ENCODE data around the gene TAC3.
"Not testable (repeated sequence)": the region's sequence is repeated elsewhere in the genome, so short reads cannot be mapped to it uniquely, and the experiment has no call there.

Gene TAC3

GRCh38 chr12:56994231-56994746 is 22.0 kb downstream of the TAC3 start:
- Histone ChIP-seq H3K9ac (ENCODE audit: low read length in 2 of 2) (no peak overlapping the region), H3K4me3 (ENCODE audit: low read length in 2 of 2) (no peak overlapping the region), H3K4me1 (ENCODE audit: control insufficient read depth, insufficient read depth, low read length) (no peaks in the 10 kb centered on the region), H3K36me3 (ENCODE audit: control insufficient read depth in 2 of 2, insufficient read depth in 2 of 2, low read length in 2 of 2) (peaks cover 7 to 20% of the 10 kb centered on the region in 2 donors), H3K27me3 (ENCODE audit: control insufficient read depth in 1 of 2, insufficient read depth in 2 of 2, low read length in 2 of 2) (no peaks in the 10 kb centered on the region), H3K27ac (ENCODE audit: low read length) (no peak overlapping the region), H3K9me3 (ENCODE audit: control insufficient read depth in 2 of 2, low read length in 2 of 2) (no peaks in the 10 kb centered on the region)

GRCh38 chr12:56993346-56993745 is 23.0 kb downstream of the TAC3 start:
- H3K4me3 ChIP-seq (ENCODE audit: low read length in 2 of 2): no peak overlapping the region
- H3K27ac ChIP-seq (ENCODE audit: low read length): no peak overlapping the region
- no peaks in the 10 kb centered on the region for H3K27me3 ChIP-seq (ENCODE audit: control insufficient read depth in 1 of 2, insufficient read depth in 2 of 2, low read length in 2 of 2)
- H3K4me1 ChIP-seq (ENCODE audit: control insufficient read depth, insufficient read depth, low read length): no peaks in the 10 kb centered on the region
- H3K9ac ChIP-seq (ENCODE audit: low read length in 2 of 2): no peak overlapping the region
- H3K9me3 ChIP-seq (ENCODE audit: control insufficient read depth in 2 of 2, low read length in 2 of 2): no peaks in the 10 kb centered on the region
- H3K36me3 ChIP-seq (ENCODE audit: control insufficient read depth in 2 of 2, insufficient read depth in 2 of 2, low read length in 2 of 2): peaks cover 7 to 18% of the 10 kb centered on the region in 2 donors

- Histone ChIP-seq H3K27me3 (ENCODE audit: control insufficient read depth in 1 of 2, insufficient read depth in 2 of 2, low read length in 2 of 2) (no peaks in the 10 kb centered on the region), H3K27ac (ENCODE audit: low read length) (no peak overlapping the region), H3K9ac (ENCODE audit: low read length in 2 of 2) (no peak overlapping the region), H3K36me3 (ENCODE audit: control insufficient read depth in 2 of 2, insufficient read depth in 2 of 2, low read length in 2 of 2) (peaks cover 0 to 10% of the 10 kb centered on the region in 2 donors), H3K4me1 (ENCODE audit: control insufficient read depth, insufficient read depth, low read length) (peaks cover 4% of the 10 kb centered on the region), H3K9me3 (ENCODE audit: control insufficient read depth in 2 of 2, low read length in 2 of 2) (no peaks in the 10 kb centered on the region), H3K4me3 (ENCODE audit: low read length in 2 of 2) (no peak overlapping the region)
Observed at GRCh38 chr12:56991319-56992246, 24.7 kb downstream of the TAC3 start.

- Histone ChIP-seq H3K36me3 (ENCODE audit: control insufficient read depth in 2 of 2, insufficient read depth in 2 of 2, low read length in 2 of 2) (peaks cover 0 to 6% of the 10 kb centered on the region in 2 donors), H3K4me1 (ENCODE audit: control insufficient read depth, insufficient read depth, low read length) (peaks cover 4% of the 10 kb centered on the region), H3K27me3 (ENCODE audit: control insufficient read depth in 1 of 2, insufficient read depth in 2 of 2, low read length in 2 of 2) (no peaks in the 10 kb centered on the region), H3K27ac (ENCODE audit: low read length) (no peak overlapping the region), H3K9me3 (ENCODE audit: control insufficient read depth in 2 of 2, low read length in 2 of 2) (no peaks in the 10 kb centered on the region), H3K4me3 (ENCODE audit: low read length in 2 of 2) (no peak overlapping the region), H3K9ac (ENCODE audit: low read length in 2 of 2) (no peak overlapping the region)
Observed at GRCh38 chr12:56990648-56991318, 25.5 kb downstream of the TAC3 start.

- no peak overlapping the region for H3K4me3 ChIP-seq (ENCODE audit: low read length in 2 of 2)
- peaks cover 4% of the 10 kb centered on the region for H3K4me1 ChIP-seq (ENCODE audit: control insufficient read depth, insufficient read depth, low read length)
- H3K9ac ChIP-seq (ENCODE audit: low read length in 2 of 2): no peak overlapping the region
- H3K36me3 ChIP-seq (ENCODE audit: control insufficient read depth in 2 of 2, insufficient read depth in 2 of 2, low read length in 2 of 2): peaks cover 0 to under 1% of the 10 kb centered on the region in 2 donors
- no peak overlapping the region for H3K27ac ChIP-seq (ENCODE audit: low read length)
- H3K9me3 ChIP-seq (ENCODE audit: control insufficient read depth in 2 of 2, low read length in 2 of 2): no peaks in the 10 kb centered on the region
- no peaks in the 10 kb centered on the region for H3K27me3 ChIP-seq (ENCODE audit: control insufficient read depth in 1 of 2, insufficient read depth in 2 of 2, low read length in 2 of 2)
Observed at GRCh38 chr12:56989861-56990610, 26.3 kb downstream of the TAC3 start.

- Histone ChIP-seq H3K4me1 (ENCODE audit: control insufficient read depth, insufficient read depth, low read length) (peaks cover 4% of the 10 kb centered on the region), H3K27me3 (ENCODE audit: control insufficient read depth in 1 of 2, insufficient read depth in 2 of 2, low read length in 2 of 2) (no peaks in the 10 kb centered on the region), H3K9ac (ENCODE audit: low read length in 2 of 2) (no peak overlapping the region), H3K4me3 (ENCODE audit: low read length in 2 of 2) (no peak overlapping the region), H3K36me3 (ENCODE audit: control insufficient read depth in 2 of 2, insufficient read depth in 2 of 2, low read length in 2 of 2) (no peaks in the 10 kb centered on the region), H3K27ac (ENCODE audit: low read length) (no peak overlapping the region), H3K9me3 (ENCODE audit: control insufficient read depth in 2 of 2, low read length in 2 of 2) (no peaks in the 10 kb centered on the region)
Observed at GRCh38 chr12:56988207-56988739, 28.1 kb downstream of the TAC3 start.

GRCh38 chr12:56987551-56988053 is 28.7 kb downstream of the TAC3 start:
- Histone ChIP-seq H3K9ac (ENCODE audit: low read length in 2 of 2) (no peak overlapping the region), H3K4me3 (ENCODE audit: low read length in 2 of 2) (no peak overlapping the region), H3K36me3 (ENCODE audit: control insufficient read depth in 2 of 2, insufficient read depth in 2 of 2, low read length in 2 of 2) (no peaks in the 10 kb centered on the region), H3K27ac (ENCODE audit: low read length) (no peak overlapping the region), H3K27me3 (ENCODE audit: control insufficient read depth in 1 of 2, insufficient read depth in 2 of 2, low read length in 2 of 2) (no peaks in the 10 kb centered on the region), H3K9me3 (ENCODE audit: control insufficient read depth in 2 of 2, low read length in 2 of 2) (no peaks in the 10 kb centered on the region), H3K4me1 (ENCODE audit: control insufficient read depth, insufficient read depth, low read length) (peaks cover 4% of the 10 kb centered on the region)

GRCh38 chr12:56987011-56987410 is 29.3 kb downstream of the TAC3 start:
- no peaks in the 10 kb centered on the region for H3K27me3 ChIP-seq (ENCODE audit: control insufficient read depth in 1 of 2, insufficient read depth in 2 of 2, low read length in 2 of 2)
- H3K4me1 ChIP-seq (ENCODE audit: control insufficient read depth, insufficient read depth, low read length): peaks cover 4% of the 10 kb centered on the region
- no peaks in the 10 kb centered on the region for H3K9me3 ChIP-seq (ENCODE audit: control insufficient read depth in 2 of 2, low read length in 2 of 2)
- no peak overlapping the region for H3K4me3 ChIP-seq (ENCODE audit: low read length in 2 of 2)
- no peaks in the 10 kb centered on the region for H3K36me3 ChIP-seq (ENCODE audit: control insufficient read depth in 2 of 2, insufficient read depth in 2 of 2, low read length in 2 of 2)
- peak overlapping the region in 1 of 2 donors; percentile 36 for H3K9ac ChIP-seq (ENCODE audit: low read length in 2 of 2)
- no peak overlapping the region for H3K27ac ChIP-seq (ENCODE audit: low read length)

- not testable (repeated sequence) for H3K27ac ChIP-seq (ENCODE audit: low read length); H3K4me3 ChIP-seq (ENCODE audit: low read length in 2 of 2); H3K9me3 ChIP-seq (ENCODE audit: control insufficient read depth in 2 of 2, low read length in 2 of 2); H3K36me3 ChIP-seq (ENCODE audit: control insufficient read depth in 2 of 2, insufficient read depth in 2 of 2, low read length in 2 of 2); H3K27me3 ChIP-seq (ENCODE audit: control insufficient read depth in 1 of 2, insufficient read depth in 2 of 2, low read length in 2 of 2); H3K4me1 ChIP-seq (ENCODE audit: control insufficient read depth, insufficient read depth, low read length); H3K9ac ChIP-seq (ENCODE audit: low read length in 2 of 2)
Observed at GRCh38 chr12:56985714-56986113, 30.6 kb downstream of the TAC3 start.

- H3K9ac ChIP-seq (ENCODE audit: low read length in 2 of 2): no peak overlapping the region
- H3K36me3 ChIP-seq (ENCODE audit: control insufficient read depth in 2 of 2, insufficient read depth in 2 of 2, low read length in 2 of 2): no peaks in the 10 kb centered on the region
- no peak overlapping the region for H3K4me3 ChIP-seq (ENCODE audit: low read length in 2 of 2)
- H3K27me3 ChIP-seq (ENCODE audit: control insufficient read depth in 1 of 2, insufficient read depth in 2 of 2, low read length in 2 of 2): no peaks in the 10 kb centered on the region
- H3K27ac ChIP-seq (ENCODE audit: low read length): no peak overlapping the region
- peaks cover 4% of the 10 kb centered on the region for H3K4me1 ChIP-seq (ENCODE audit: control insufficient read depth, insufficient read depth, low read length)
- no peaks in the 10 kb centered on the region for H3K9me3 ChIP-seq (ENCODE audit: control insufficient read depth in 2 of 2, low read length in 2 of 2)
Observed at GRCh38 chr12:56983386-56983785, 32.9 kb downstream of the TAC3 start.

Measured in stomach smooth muscle (tissue), 2 donors.